ENCODE measurements around the gene SCAPER. TPM values are rescaled to one million over a fixed set of nuclear protein-coding genes. Genes with fewer than 3 reads are reported as not detected.

The SCAPER gene
- total and polyA plus RNA-seq, 10 of the 15 experiments (the other 5 are each of a cell fraction or from before 2014, with no cell fraction given): 1.0 to 7.7 (median 3.9) TPM

GRCh38 chr15:76939715-76940114 is 34.6 kb upstream of the SCAPER start (continued):
- TF ChIP-seq CEBPZ (IDR thresholded peaks at IDR 0.05; ENCODE audit: low read depth, low read length): no peak

GRCh38 chr15:76938752-76939151 is 33.6 kb upstream of the SCAPER start:
- Histone ChIP-seq H3K4me1 (ENCODE audit: control insufficient read depth, insufficient read depth, low read length) (peaks cover 14% of the 10 kb centered on the region), H3K4me3 (no peak overlapping the region), H2AFZ (ENCODE audit: control insufficient read depth, low read depth, low read length) (no peak overlapping the region), H3K9me3 (replicated peaks; ENCODE audit: control insufficient read depth, insufficient read depth, low read length) (no peaks in the 10 kb centered on the region), H3K27ac (ENCODE audit: control insufficient read depth, insufficient read depth) (no peak overlapping the region), H3K27me3 (replicated peaks in 1 of 2; ENCODE audit: control insufficient read depth in 2 of 2, insufficient read depth in 2 of 2, low read length in 1 of 2) (no peaks in the 10 kb centered on the region), H4K20me1 (ENCODE audit: control insufficient read depth, insufficient read depth) (no peaks in the 10 kb centered on the region), H3K79me2 (ENCODE audit: control insufficient read depth, insufficient read depth, low read length) (no peaks in the 10 kb centered on the region), H3K4me2 (ENCODE audit: control insufficient read depth, insufficient read depth) (no peak overlapping the region), H3K9ac (ENCODE audit: control insufficient read depth, insufficient read depth, low read length) (no peak overlapping the region), H3K36me3 (ENCODE audit: control insufficient read depth in 2 of 2, insufficient read depth in 2 of 2, low read length in 1 of 2) (peaks cover 0 to 8% of the 10 kb centered on the region in 2 experiments; a peak in 1 of 4 replicates)
- no peak for FAIRE-seq
- RAD21 ChIA-PET (ENCODE audit: unreplicated experiment): interaction anchor here (1.3 to 1.7 kb wide), 2 partner anchors 38 to 92 kb away, joined by 5 read pairs; no protein-coding TSS in a partner anchor
- TF ChIP-seq MAX (IDR thresholded peaks at IDR 0.05; ENCODE audit: low read depth, low read length) (no peak), RELB (IDR thresholded peaks at IDR 0.05; ENCODE audit: low read depth) (no peak), FOXM1 (IDR thresholded peaks at IDR 0.05; ENCODE audit: low read depth, low read length) (no peak)
- DNase-seq (ENCODE audit: low read depth, low spot score): no peak
- in situ Hi-C loops (cut with MboI): no loop called here
- SMC1A ChIA-PET (ENCODE audit: uncharacterized antibody, unreplicated experiment): interaction anchor here (1.2 to 2.0 kb wide), 4 partner anchors 9 to 604 kb away, joined by 4 to 9 read pairs (median 4); no protein-coding TSS in a partner anchor
- no TSS peak for BruUV-seq (replicated peaks)
- POLR2A ChIA-PET: no interaction called here
- intact Hi-C loops (cut with micrococcal nuclease; ENCODE audit: unreplicated experiment): no loop called here
- ATAC-seq: no peak
- 98% methylated on average over 5 of the region's 5 CpGs for WGBS (ENCODE audit: insufficient coverage, insufficient replicate concordance, low lambda C conversion rate, missing lambda C conversion rate)
- CTCF ChIA-PET: interaction anchor here (0.7 to 1.9 kb wide), 2 partner anchors 35 to 92 kb away, joined by 5 read pairs; no protein-coding TSS in a partner anchor

Measured in GM12878 (cell line).